Measurements from ENCODE around the gene TMEM130. TPM values are rescaled to one million over a fixed set of nuclear protein-coding genes. Genes with fewer than 3 reads are reported as not detected.

The TMEM130 gene
- total and polyA plus RNA-seq, 9 of the 15 experiments (the other 6 are each of a cell fraction or from before 2014, with no cell fraction given), result 0.07 TPM; not detected in 8

DNA sequence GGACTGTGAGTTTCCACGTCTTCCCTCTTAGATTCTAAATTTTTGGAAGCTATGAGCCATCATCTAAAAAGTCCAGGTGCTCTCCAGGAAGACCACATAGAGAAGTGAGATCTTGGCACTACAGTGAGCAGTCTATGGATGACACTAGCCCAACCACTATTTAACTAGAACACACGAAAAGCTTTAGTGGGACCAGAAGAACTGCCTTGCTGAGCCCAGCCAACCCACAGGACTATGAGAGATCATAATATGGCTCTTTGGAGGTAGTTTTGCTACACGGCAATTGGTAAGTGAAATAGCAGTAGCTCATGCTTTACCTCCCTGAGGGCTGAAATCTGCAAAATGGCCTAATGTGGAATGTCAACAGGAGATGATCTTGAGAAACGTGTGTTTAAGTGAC lies 68.8 kb downstream of the TMEM130 start:
- in situ Hi-C loops (cut with MboI) (no loop called here), intact Hi-C loops (cut with micrococcal nuclease) (no loop called here)
- Histone ChIP-seq H3K4me1 (replicated peaks in 1 of 2; ENCODE audit: control insufficient read depth in 2 of 2, insufficient read depth in 2 of 2, low read length in 2 of 2) (no peaks in the 10 kb centered on the region; a peak in 1 of 5 replicates), H3K9me3 (replicated peaks; ENCODE audit: control insufficient read depth, insufficient read depth, low read depth, low read length) (no peaks in the 10 kb centered on the region), H3K36me3 (ENCODE audit: control insufficient read depth, insufficient read depth, low read length) (no peaks in the 10 kb centered on the region), H3K9ac (ENCODE audit: insufficient read depth in 1 of 2, low read depth in 2 of 2, low read length in 2 of 2) (no peak overlapping the region), H3K79me2 (ENCODE audit: control insufficient read depth, insufficient read depth, low read length) (no peaks in the 10 kb centered on the region), H2AFZ (ENCODE audit: low read depth, low read length) (no peak overlapping the region), H3K4me2 (ENCODE audit: insufficient read depth, low read length) (no peak overlapping the region), H3K4me3 (no peak overlapping the region), H3K27me3 (ENCODE audit: control insufficient read depth in 2 of 2, insufficient read depth in 2 of 2, low read length in 2 of 2) (peaks cover 7 to 41% of the 10 kb centered on the region in 2 experiments), H3K9me1 (ENCODE audit: control insufficient read depth, insufficient read depth, low read length) (no peaks in the 10 kb centered on the region), H4K20me1 (replicated peaks; ENCODE audit: control insufficient read depth, insufficient read depth, low read length) (peaks cover 3% of the 10 kb centered on the region; the same call in 1 of the 2 replicates), H3K27ac (ENCODE audit: extremely low read depth, low read depth, low read length) (no peak overlapping the region)
- BruUV-seq (replicated peaks), result no TSS peak
- DNase-seq (ENCODE audit: extremely low read depth in 1 of 4, low spot score in 3 of 4), result no peak
- POLR2A ChIA-PET, result no interaction called here
- CTCF ChIA-PET (ENCODE audit: low intra/inter-chr PET ratio), result no interaction called here
- FAIRE-seq, result no peak
- no peak for TF ChIP-seq CREB1 (IDR thresholded peaks at IDR 0.05)
- no peak for TF ChIP-seq CREB1 (CRISPR knock-in tag; IDR thresholded peaks at IDR 0.05)
- TF ChIP-seq, protein P1, sequence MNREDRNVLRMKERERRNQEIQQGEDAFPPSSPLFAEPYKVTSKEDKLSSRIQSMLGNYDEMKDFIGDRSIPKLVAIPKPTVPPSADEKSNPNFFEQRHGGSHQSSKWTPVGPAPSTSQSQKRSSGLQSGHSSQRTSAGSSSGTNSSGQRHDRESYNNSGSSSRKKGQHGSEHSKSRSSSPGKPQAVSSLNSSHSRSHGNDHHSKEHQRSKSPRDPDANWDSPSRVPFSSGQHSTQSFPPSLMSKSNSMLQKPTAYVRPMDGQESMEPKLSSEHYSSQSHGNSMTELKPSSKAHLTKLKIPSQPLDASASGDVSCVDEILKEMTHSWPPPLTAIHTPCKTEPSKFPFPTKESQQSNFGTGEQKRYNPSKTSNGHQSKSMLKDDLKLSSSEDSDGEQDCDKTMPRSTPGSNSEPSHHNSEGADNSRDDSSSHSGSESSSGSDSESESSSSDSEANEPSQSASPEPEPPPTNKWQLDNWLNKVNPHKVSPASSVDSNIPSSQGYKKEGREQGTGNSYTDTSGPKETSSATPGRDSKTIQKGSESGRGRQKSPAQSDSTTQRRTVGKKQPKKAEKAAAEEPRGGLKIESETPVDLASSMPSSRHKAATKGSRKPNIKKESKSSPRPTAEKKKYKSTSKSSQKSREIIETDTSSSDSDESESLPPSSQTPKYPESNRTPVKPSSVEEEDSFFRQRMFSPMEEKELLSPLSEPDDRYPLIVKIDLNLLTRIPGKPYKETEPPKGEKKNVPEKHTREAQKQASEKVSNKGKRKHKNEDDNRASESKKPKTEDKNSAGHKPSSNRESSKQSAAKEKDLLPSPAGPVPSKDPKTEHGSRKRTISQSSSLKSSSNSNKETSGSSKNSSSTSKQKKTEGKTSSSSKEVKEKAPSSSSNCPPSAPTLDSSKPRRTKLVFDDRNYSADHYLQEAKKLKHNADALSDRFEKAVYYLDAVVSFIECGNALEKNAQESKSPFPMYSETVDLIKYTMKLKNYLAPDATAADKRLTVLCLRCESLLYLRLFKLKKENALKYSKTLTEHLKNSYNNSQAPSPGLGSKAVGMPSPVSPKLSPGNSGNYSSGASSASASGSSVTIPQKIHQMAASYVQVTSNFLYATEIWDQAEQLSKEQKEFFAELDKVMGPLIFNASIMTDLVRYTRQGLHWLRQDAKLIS (CRISPR knock-in tag; IDR thresholded peaks at IDR 0.05), result no peak
- TF ChIP-seq GTF2A2 (tag; IDR thresholded peaks at IDR 0.05), result no peak
- ATAC-seq, result no peak
- 0% methylated on average over 4 of the region's 4 CpGs for WGBS (ENCODE audit: insufficient coverage, low coverage, missing lambda C conversion rate)

Measured in K562 (cell line).